Colonic mucosa (tissue), 4 donors: ENCODE measurements around the gene KHNYN. TPM values are rescaled to one million over a fixed set of nuclear protein-coding genes. Genes with fewer than 3 reads are reported as not detected.

ENCODE experiments used
- DNase-seq: peaks from one replicate; pipeline ENCODE4 v3.0.0-alpha.2; 2020
- H3K27ac ChIP-seq: fragments of 200-600 bp; one replicate; pipeline ENCODE4 v1.8.0; 2021
- H3K27me3 ChIP-seq: fragments of 200-600 bp; one replicate; pipeline ENCODE4 v1.8.0; 2021
- H3K36me3 ChIP-seq: fragments of 200-600 bp; one replicate; pipeline ENCODE4 v1.8.0; 2021
- H3K4me1 ChIP-seq: fragments of 200-600 bp; one replicate; pipeline ENCODE4 v1.8.0; 2021; ENCODE audit warnings: mild to moderate bottlenecking
- H3K4me3 ChIP-seq: fragments of 200-600 bp; one replicate; pipeline ENCODE4 v1.8.0; 2021
- H3K9ac ChIP-seq, 2 donors: one replicate each; pipeline ENCODE4 v1.7.0; 2013; ENCODE audit warnings: control low read depth in 2 of 2, low read depth in 2 of 2, low read length in 2 of 2
- H3K9me3 ChIP-seq: fragments of 200-600 bp; one replicate; pipeline ENCODE4 v1.8.0; 2021
- intact Hi-C: fragments of 100-400 bp; cut with DNase I; formaldehyde crosslinking; loops from one replicate; pipeline ENCODE4 v1.14.1; 2022
- total RNA-seq, 2 donors: library from RNA; stranded (reverse); fragmentation: NEBNext Ultra II Directional in 1 of 2; extraction: Animal tissue kit (Norgen Biotek cat#: 25700) in 1 of 2; gene quantifications; one replicate each; pipeline ENCODE4 v1.2.1, GENCODE V29; 2021
- TF ChIP-seq, protein P1 (sequence below): fragments of 200-600 bp; IDR thresholded peaks from one replicate; pipeline ENCODE4 v1.8.0; 2022; ENCODE audit warnings: antibody characterized with exemption, mild to moderate bottlenecking
- donor health status: healthy.
- donor health status: DM: no; HTN: no; CAD: no.
- donor health status: DM: no; HTN: no; CAD: no.

Gene KHNYN
- total RNA-seq, 2 donors from 2014 or later, result 82.6 to 90.4 TPM

GRCh38 chr14:24415421-24416253 lies 14.1 kb upstream of the KHNYN start:
- Histone ChIP-seq H3K9ac (no peak overlapping the region), H3K4me1 (peaks cover 4% of the 10 kb centered on the region), H3K9me3 (no peaks in the 10 kb centered on the region), H3K27me3 (no peaks in the 10 kb centered on the region), H3K4me3 (no peak overlapping the region), H3K36me3 (no peaks in the 10 kb centered on the region), H3K27ac (no peak overlapping the region)
- TF ChIP-seq, protein P1, sequence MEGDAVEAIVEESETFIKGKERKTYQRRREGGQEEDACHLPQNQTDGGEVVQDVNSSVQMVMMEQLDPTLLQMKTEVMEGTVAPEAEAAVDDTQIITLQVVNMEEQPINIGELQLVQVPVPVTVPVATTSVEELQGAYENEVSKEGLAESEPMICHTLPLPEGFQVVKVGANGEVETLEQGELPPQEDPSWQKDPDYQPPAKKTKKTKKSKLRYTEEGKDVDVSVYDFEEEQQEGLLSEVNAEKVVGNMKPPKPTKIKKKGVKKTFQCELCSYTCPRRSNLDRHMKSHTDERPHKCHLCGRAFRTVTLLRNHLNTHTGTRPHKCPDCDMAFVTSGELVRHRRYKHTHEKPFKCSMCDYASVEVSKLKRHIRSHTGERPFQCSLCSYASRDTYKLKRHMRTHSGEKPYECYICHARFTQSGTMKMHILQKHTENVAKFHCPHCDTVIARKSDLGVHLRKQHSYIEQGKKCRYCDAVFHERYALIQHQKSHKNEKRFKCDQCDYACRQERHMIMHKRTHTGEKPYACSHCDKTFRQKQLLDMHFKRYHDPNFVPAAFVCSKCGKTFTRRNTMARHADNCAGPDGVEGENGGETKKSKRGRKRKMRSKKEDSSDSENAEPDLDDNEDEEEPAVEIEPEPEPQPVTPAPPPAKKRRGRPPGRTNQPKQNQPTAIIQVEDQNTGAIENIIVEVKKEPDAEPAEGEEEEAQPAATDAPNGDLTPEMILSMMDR, result no peak
- intact Hi-C loops, result no loop called here
- no peak for DNase-seq

GRCh38 chr14:24416254-24416931 lies 13.4 kb upstream of the KHNYN start:
- H3K4me1 ChIP-seq, result peaks cover 4% of the 10 kb centered on the region
- no peaks in the 10 kb centered on the region for H3K36me3 ChIP-seq
- no peaks in the 10 kb centered on the region for H3K27me3 ChIP-seq
- intact Hi-C loops, result no loop called here
- no peak overlapping the region for H3K27ac ChIP-seq
- no peak overlapping the region for H3K4me3 ChIP-seq
- no peaks in the 10 kb centered on the region for H3K9me3 ChIP-seq
- no peak for DNase-seq
- TF ChIP-seq, protein P1, result no peak
- H3K9ac ChIP-seq, result no peak overlapping the region

- Histone ChIP-seq H3K4me1 (peaks cover 4% of the 10 kb centered on the region), H3K36me3 (no peaks in the 10 kb centered on the region), H3K9ac (no peak overlapping the region), H3K27ac (no peak overlapping the region), H3K4me3 (no peak overlapping the region), H3K27me3 (no peaks in the 10 kb centered on the region), H3K9me3 (no peaks in the 10 kb centered on the region)
- no peak for DNase-seq
- intact Hi-C loops, result no loop called here
- TF ChIP-seq, protein P1, result no peak
Observed at GRCh38 chr14:24416932-24417619, 12.7 kb upstream of the KHNYN start.

GRCh38 chr14:24417832-24418491 lies 11.8 kb upstream of the KHNYN start:
- Histone ChIP-seq H3K36me3 (no peaks in the 10 kb centered on the region), H3K4me3 (no peak overlapping the region), H3K27me3 (no peaks in the 10 kb centered on the region), H3K9ac (peak overlapping the region in 1 of 2 donors; percentile 28), H3K9me3 (no peaks in the 10 kb centered on the region), H3K4me1 (peaks cover 4% of the 10 kb centered on the region), H3K27ac (peak overlapping the region; percentile 72)
- TF ChIP-seq, protein P1, result no peak
- intact Hi-C loops, result no loop called here
- no peak for DNase-seq

- peak; percentile 63 for DNase-seq
- TF ChIP-seq, protein P1, result no peak
Observed at GRCh38 chr14:24418492-24418873, 11.3 kb upstream of the KHNYN start.

More at GRCh38 chr14:24418492-24418873, 11.3 kb upstream of the KHNYN start:
- H3K4me3 ChIP-seq, result no peak overlapping the region
- peak overlapping the region; percentile 72 for H3K27ac ChIP-seq
- no peaks in the 10 kb centered on the region for H3K36me3 ChIP-seq
- peaks cover 4% of the 10 kb centered on the region for H3K4me1 ChIP-seq
- intact Hi-C loops, result no loop called here
- H3K9me3 ChIP-seq, result no peaks in the 10 kb centered on the region
- H3K27me3 ChIP-seq, result no peaks in the 10 kb centered on the region
- peak overlapping the region in 1 of 2 donors; percentile 28 for H3K9ac ChIP-seq
